ENCODE results near the gene REV3L. TPM values are rescaled to one million over a fixed set of nuclear protein-coding genes. Genes with fewer than 3 reads are reported as not detected.

The REV3L gene
- total and polyA plus RNA-seq, 4 donors = 3.8 to 17.7 (median 11.2) TPM

GRCh38 chr6:111469543-111469942 is 13.5 kb downstream of the REV3L start:
- Histone ChIP-seq H3K27ac (ENCODE audit: low read depth in 1 of 2, low read length in 2 of 2) (no peak overlapping the region), H3K9me3 (ENCODE audit: control insufficient read depth in 4 of 4, low read length in 3 of 4) (no peaks in the 10 kb centered on the region), H3K4me3 (ENCODE audit: low read depth in 1 of 3, low read length in 3 of 3) (no peak overlapping the region), H3K4me1 (ENCODE audit: control insufficient read depth in 4 of 4, insufficient read depth in 4 of 4, low read length in 3 of 4) (no peaks in the 10 kb centered on the region), H3K36me3 (ENCODE audit: control insufficient read depth in 4 of 4, insufficient read depth in 3 of 4, low read depth in 1 of 4, low read length in 3 of 4) (no peaks in the 10 kb centered on the region), H3K27me3 (ENCODE audit: control insufficient read depth in 4 of 4, insufficient read depth in 4 of 4, low read length in 3 of 4) (no peaks in the 10 kb centered on the region), H3K9ac (ENCODE audit: low read depth in 1 of 2, low read length in 2 of 2) (no peak overlapping the region)
- TF ChIP-seq NR2F2 (IDR thresholded peaks at IDR 0.05) = no peak
- WGBS = 91% methylated on average over 5 of the region's 5 CpGs
- no peak for DNase-seq (ENCODE audit: low spot score)

- H3K27ac ChIP-seq (ENCODE audit: low read depth in 1 of 2, low read length in 2 of 2) = no peak overlapping the region
- no peak for TF ChIP-seq EGR1 (IDR thresholded peaks at IDR 0.05; ENCODE audit: low read depth in 2 of 2)
- no peak for TF ChIP-seq TAF1 (conservative IDR thresholded peaks at IDR 0.05)
- TF ChIP-seq RAD21 (IDR thresholded peaks at IDR 0.05) = no peak
- TF ChIP-seq FOXA2 (IDR thresholded peaks at IDR 0.05) = no peak
- TF ChIP-seq HNF4A (conservative IDR thresholded peaks at IDR 0.05) = no peak
- TF ChIP-seq SP1 (IDR thresholded peaks at IDR 0.05) = no peak
- TF ChIP-seq, protein P1, sequence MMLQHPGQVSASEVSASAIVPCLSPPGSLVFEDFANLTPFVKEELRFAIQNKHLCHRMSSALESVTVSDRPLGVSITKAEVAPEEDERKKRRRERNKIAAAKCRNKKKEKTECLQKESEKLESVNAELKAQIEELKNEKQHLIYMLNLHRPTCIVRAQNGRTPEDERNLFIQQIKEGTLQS (IDR thresholded peaks at IDR 0.05) = no peak
- no peak for TF ChIP-seq YY1 (IDR thresholded peaks at IDR 0.05)
- no peak for TF ChIP-seq NR2F2 (IDR thresholded peaks at IDR 0.05)
- TF ChIP-seq GABPA (IDR thresholded peaks at IDR 0.05 in 1 of 2, conservative IDR thresholded peaks at IDR 0.05 in 1 of 2) = no peak
- TF ChIP-seq, protein P2, sequence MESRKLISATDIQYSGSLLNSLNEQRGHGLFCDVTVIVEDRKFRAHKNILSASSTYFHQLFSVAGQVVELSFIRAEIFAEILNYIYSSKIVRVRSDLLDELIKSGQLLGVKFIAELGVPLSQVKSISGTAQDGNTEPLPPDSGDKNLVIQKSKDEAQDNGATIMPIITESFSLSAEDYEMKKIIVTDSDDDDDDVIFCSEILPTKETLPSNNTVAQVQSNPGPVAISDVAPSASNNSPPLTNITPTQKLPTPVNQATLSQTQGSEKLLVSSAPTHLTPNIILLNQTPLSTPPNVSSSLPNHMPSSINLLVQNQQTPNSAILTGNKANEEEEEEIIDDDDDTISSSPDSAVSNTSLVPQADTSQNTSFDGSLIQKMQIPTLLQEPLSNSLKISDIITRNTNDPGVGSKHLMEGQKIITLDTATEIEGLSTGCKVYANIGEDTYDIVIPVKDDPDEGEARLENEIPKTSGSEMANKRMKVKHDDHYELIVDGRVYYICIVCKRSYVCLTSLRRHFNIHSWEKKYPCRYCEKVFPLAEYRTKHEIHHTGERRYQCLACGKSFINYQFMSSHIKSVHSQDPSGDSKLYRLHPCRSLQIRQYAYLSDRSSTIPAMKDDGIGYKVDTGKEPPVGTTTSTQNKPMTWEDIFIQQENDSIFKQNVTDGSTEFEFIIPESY (IDR thresholded peaks at IDR 0.05) = no peak
- TF ChIP-seq JUND (IDR thresholded peaks at IDR 0.05) = no peak
- TF ChIP-seq HNF4G (IDR thresholded peaks at IDR 0.05) = no peak
- no peak overlapping the region for H3K9ac ChIP-seq (ENCODE audit: low read depth in 1 of 2, low read length in 2 of 2)
- no peaks in the 10 kb centered on the region for H3K27me3 ChIP-seq (ENCODE audit: control insufficient read depth in 4 of 4, insufficient read depth in 4 of 4, low read length in 3 of 4)
- WGBS = 92% methylated on average over 5 of the region's 5 CpGs
- H3K9me3 ChIP-seq (ENCODE audit: control insufficient read depth in 4 of 4, low read length in 3 of 4) = no peaks in the 10 kb centered on the region
- DNase-seq (ENCODE audit: low spot score) = no peak
- H3K4me1 ChIP-seq (ENCODE audit: control insufficient read depth in 4 of 4, insufficient read depth in 4 of 4, low read length in 3 of 4) = no peaks in the 10 kb centered on the region
- H3K4me3 ChIP-seq (ENCODE audit: low read depth in 1 of 3, low read length in 3 of 3) = no peak overlapping the region
- no peaks in the 10 kb centered on the region for H3K36me3 ChIP-seq (ENCODE audit: control insufficient read depth in 4 of 4, insufficient read depth in 3 of 4, low read depth in 1 of 4, low read length in 3 of 4)
These were observed 14.5 kb downstream of the REV3L start for GRCh38 chr6:111468329-111469012.

GRCh38 chr6:111464184-111464583 is 18.8 kb downstream of the REV3L start:
- Histone ChIP-seq H3K9me3 (ENCODE audit: control insufficient read depth in 4 of 4, low read length in 3 of 4) (no peaks in the 10 kb centered on the region), H3K36me3 (ENCODE audit: control insufficient read depth in 4 of 4, insufficient read depth in 3 of 4, low read depth in 1 of 4, low read length in 3 of 4) (peaks cover 0 to 3% (median 0%) of the 10 kb centered on the region in 4 donors), H3K4me3 (ENCODE audit: low read depth in 1 of 3, low read length in 3 of 3) (no peak overlapping the region), H3K27ac (ENCODE audit: low read depth in 1 of 2, low read length in 2 of 2) (no peak overlapping the region), H3K27me3 (ENCODE audit: control insufficient read depth in 4 of 4, insufficient read depth in 4 of 4, low read length in 3 of 4) (no peaks in the 10 kb centered on the region), H3K9ac (ENCODE audit: low read depth in 1 of 2, low read length in 2 of 2) (no peak overlapping the region), H3K4me1 (ENCODE audit: control insufficient read depth in 4 of 4, insufficient read depth in 4 of 4, low read length in 3 of 4) (peaks cover 0 to 10% (median under 1%) of the 10 kb centered on the region in 4 donors)
- TF ChIP-seq TAF1 (conservative IDR thresholded peaks at IDR 0.05) (no peak), JUND (IDR thresholded peaks at IDR 0.05) (no peak), NR2F2 (IDR thresholded peaks at IDR 0.05) (no peak), HNF4A (conservative IDR thresholded peaks at IDR 0.05) (no peak), FOXA1 (IDR thresholded peaks at IDR 0.05) (no peak), FOXA2 (IDR thresholded peaks at IDR 0.05) (no peak), EGR1 (IDR thresholded peaks at IDR 0.05; ENCODE audit: low read depth in 2 of 2) (no peak), CTCF (IDR thresholded peaks at IDR 0.05; ENCODE audit: low read depth, low read length, missing input control) (no peak), MAX (IDR thresholded peaks at IDR 0.05) (no peak), YY1 (IDR thresholded peaks at IDR 0.05) (no peak)
- TF ChIP-seq, protein P2 (IDR thresholded peaks at IDR 0.05) = no peak
- WGBS = 93% methylated on average over 1 of the region's 1 CpG
- no peak for DNase-seq (ENCODE audit: low spot score)
